SKM-1 (cell line): ENCODE data around the gene SPAM1.
"Not testable (repeated sequence)": the region's sequence is repeated elsewhere in the genome, so short reads cannot be mapped to it uniquely, and the experiment has no call there.

Experiments
- DNase-seq: peaks from one replicate; lab custom pipeline; 2025; ENCODE audit not compliant: unreplicated experiment; lab: John Stamatoyannopoulos, UW

Gene SPAM1, protein sequence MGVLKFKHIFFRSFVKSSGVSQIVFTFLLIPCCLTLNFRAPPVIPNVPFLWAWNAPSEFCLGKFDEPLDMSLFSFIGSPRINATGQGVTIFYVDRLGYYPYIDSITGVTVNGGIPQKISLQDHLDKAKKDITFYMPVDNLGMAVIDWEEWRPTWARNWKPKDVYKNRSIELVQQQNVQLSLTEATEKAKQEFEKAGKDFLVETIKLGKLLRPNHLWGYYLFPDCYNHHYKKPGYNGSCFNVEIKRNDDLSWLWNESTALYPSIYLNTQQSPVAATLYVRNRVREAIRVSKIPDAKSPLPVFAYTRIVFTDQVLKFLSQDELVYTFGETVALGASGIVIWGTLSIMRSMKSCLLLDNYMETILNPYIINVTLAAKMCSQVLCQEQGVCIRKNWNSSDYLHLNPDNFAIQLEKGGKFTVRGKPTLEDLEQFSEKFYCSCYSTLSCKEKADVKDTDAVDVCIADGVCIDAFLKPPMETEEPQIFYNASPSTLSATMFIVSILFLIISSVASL

DNA sequence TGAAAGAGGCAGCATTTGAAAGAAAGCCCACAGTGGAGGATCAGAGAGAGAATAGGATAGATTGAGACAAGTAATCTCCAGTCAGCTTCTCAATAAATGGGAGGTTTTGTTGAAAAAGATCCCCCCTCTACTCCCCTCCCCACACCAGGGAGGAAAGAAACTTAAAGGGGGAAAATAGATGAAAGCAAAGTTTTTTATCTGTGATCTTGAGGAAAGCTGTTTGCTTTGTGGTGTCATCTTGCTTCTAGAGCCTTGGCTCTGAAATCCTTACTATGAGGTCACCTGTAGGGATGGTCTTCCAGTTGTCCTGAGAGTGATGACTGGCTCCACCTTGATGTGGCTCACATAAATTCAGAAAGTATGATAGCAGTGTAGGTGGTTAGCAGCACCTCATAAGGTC lies at the start of gene SPAM1:
Gene SPAM1 (plus strand): TSS at position 301 of the 400 bp plus-strand sequence. CDS start 28,330 bp downstream, outside the sequence.
- no peak for DNase-seq

DNA sequence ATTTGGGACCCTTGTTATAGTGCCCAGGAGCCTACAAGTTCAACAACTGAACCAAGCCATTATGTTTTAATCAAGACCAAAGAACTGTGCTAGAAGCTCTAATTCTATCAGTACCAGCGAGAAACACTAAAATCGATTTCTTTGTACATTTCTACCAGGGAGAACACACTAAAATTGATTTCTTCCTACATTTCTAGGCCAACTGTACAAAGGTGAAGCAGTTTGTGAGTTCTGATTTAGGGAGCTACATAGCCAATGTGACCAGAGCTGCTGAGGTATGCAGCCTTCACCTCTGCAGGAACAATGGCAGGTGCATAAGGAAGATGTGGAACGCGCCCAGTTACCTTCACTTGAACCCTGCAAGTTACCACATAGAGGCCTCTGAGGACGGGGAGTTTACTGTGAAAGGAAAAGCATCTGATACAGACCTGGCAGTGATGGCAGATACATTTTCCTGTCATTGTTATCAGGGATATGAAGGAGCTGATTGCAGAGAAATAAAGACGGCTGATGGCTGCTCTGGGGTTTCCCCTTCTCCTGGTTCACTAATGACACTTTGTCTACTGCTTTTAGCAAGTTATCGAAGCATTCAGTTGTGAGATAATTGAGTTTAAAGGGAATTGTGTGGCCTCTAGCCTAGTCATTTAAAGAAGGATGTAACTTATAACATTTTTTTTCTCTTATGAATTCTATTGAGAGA lies 48.3 kb upstream of the SPAM1 start:
- no peak for DNase-seq

DNA sequence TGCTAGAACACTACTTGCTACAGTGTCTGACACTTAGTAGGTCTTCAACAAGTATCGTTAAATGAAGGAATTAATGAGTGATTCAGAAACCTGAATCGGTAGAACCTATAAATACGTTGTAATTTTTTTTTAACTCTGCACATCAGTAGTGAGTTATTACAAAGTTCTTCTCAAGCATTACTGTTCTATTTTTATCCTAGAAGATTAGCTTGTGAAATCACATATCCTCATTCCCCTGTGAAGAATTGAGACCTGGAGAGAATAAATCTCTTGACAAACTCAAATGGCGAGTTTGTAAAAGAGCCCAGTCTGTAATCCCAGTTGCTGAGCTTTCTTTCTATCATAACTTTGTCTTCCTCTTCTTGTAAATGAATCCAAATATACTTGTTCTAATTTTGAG lies 45.4 kb upstream of the SPAM1 start:
- no peak for DNase-seq

DNA sequence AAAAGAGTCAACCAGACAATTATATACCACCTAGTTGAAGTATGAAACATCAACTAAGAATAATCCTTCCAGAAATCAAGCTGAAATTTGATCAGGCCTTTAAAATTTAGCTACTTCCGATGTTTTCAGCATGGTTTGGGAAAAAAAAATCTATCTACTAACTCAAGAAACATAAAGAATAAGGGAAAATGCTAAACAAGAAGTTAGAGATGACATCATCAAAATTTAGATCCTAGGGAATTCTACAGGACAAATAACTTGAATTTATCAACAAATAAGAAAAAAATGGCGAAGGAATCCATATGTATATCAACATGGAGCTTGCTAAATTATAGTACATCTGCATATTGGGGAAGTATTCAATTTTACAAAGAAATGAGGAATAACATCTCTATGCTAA lies 43.7 kb upstream of the SPAM1 start:
- DNase-seq: no peak

DNA sequence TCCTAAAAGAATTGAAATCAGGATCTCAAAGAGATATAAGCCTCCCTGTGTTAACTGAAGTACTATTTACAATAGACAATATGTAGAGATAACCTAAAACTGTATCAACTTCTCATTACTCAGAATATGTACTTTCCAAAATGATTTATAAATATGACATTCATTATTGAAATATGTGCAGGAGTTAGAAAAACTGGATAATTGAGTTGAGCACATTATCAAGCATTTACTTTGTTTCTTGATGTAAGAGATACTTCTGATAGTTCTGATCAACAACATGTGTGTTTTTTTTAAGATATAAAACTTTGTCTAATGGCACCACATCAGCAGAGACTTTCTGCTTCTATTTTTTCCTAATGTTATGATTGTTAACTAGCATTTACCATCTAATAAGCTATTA lies 41.9 kb upstream of the SPAM1 start:
- no peak for DNase-seq

DNA sequence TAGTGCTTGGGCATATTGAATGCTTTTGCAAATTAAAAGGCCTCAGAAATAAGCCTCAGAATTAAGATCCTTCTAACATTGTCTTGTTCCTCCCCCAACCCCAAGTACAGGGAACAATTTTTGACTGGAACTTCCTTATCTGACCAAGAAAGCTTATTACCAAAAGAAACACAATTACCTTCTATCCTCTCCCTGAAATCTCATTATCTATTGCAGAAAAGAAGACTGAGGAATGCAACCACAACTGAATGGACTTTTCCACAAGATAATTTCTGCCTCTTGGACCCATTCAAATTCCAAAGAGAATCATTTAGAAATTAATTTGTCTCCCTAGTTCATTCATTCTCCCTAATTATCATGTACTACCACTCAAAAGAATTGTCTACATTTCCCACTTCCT lies 36.8 kb upstream of the SPAM1 start:
- DNase-seq: no peak

DNA sequence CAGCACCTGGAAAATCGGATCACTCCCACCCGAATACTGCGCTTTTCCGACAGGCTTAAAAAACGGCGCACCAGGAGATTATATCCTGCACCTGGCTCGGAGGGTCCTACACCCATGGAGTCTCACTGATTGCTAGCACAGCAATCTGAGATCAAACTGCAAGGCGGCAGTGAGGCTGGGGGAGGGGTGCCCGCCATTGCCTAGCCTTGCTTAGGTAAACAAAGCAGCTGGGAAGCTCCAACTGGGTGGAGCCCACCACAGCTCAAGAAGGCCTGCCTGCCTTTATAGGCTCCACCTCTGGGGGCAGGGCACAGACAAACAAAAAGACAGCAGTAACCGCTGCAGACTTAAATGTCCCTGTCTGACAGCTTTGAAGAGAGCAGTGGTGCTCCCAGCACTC lies 30.3 kb upstream of the SPAM1 start:
- DNase-seq: not testable (repeated sequence)

DNA sequence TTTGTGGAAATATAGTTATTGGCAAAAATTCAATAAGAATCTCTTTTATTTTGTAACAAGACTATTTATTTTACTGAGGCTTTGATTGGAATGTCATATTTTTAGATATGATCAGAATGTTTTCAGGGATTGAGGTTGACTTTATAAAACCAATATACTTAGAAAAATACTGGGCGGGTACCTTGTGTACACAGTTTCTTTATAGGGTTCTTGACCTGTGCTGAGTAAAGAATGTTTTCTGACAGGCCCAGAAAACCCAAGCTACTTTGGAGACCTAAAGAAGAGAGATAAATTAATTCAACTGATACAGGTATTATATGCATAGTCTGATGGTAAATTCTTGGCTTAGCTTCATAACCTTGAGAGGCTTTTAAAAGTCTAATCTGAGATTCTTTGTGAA lies 23.9 kb upstream of the SPAM1 start:
- no peak for DNase-seq

DNA sequence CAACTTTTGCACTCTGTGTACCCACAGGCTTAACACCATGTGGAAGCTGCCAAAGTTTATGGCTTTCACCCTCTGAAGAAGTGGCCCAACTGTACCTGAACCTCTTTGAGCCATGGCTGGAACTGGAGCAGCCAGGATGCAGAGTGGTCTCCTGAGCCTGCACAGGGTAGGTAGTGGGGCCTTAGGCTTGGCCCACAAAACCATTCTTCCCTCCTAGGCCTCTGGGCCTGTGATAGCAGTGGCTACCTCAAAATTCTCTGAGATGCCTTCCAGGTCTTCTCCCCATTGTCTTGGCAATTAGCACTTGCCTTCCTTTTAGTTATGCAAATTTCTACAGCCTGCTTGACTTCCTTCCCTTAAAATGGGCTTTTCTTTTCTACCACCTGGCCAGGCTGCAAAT lies 19.3 kb upstream of the SPAM1 start:
- DNase-seq: no peak

DNA sequence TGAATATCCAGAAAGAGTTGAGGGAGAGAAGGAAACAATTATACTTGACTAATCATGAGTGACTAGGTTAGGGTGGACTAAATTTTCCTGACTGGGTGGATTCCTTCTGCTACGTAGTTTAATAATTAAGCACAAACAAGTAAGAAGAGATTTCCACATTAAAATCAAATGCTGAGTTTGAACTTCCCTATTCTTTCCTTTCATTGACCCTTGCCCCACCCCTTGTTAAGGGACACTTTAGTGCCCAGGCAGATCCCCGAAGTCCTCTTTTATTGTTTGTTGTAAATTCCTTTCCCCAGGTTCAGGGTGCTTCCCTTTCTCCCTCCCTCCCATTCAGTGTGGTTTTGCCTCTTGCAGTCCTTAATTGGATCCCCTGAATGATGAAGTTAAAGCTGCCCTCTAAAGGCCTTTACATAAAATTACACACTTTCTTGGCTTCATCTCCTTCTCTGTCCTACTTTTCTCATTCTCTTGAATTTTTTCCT lies 8.8 kb upstream of the SPAM1 start:
- DNase-seq: peak; percentile 12

DNA sequence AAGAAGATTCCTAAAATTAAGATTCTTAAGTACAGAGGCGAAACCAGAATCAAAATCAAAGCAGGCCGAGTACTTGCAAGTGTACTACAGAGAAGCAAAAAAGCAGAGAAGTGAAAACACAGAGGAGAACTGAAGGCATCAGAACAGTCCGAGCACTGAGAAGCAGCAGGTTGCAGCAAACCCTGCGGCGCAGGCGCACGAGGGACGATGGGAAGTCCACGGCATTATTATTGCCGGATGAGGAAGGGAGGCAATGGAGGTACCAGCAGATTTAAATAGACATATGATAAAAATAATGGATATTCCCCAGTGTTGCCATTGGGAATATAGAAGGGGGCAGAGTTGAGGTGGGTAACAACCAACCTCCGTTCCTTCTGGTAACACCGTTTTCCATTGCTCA lies 7.2 kb upstream of the SPAM1 start:
- no peak for DNase-seq

DNA sequence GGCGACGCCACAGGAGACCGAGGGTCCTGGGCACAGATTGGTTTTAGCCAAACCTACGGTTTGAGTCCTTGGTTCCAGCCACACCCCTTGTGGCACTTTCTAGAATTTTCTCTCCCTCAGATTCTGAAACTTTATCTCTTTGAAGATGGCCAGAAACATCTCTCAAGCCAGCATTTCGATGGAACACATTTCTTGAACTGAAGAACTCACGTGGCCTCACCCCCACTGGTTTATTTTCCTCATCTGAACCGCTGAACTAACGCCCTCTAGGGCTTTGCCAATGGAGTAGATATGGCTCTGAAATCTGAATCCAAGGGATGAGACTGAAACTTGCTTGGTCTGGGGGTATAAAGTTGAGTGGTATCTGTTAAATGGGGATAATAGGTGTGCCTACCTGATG lies 6.7 kb upstream of the SPAM1 start:
- no peak for DNase-seq

DNA sequence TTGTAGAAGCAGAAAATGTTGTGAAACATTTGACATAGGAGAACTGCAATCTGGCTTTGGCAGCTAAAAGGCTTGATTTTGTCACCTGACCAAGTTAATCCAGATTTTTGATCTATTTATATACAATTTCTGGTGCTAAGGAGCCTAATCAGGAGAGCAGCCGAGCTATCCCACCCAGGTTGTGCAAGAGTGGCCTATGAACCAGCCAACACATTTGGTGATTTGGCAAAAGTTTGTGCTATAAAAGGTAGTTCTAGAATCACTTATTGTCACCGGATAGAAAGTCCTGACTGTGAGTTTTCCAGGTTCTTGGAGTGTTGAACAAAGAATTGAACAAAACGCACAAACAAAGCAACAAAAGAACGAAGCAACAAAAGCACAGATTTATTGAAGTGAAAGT lies 1.4 kb upstream of the SPAM1 start:
- no peak for DNase-seq

DNA sequence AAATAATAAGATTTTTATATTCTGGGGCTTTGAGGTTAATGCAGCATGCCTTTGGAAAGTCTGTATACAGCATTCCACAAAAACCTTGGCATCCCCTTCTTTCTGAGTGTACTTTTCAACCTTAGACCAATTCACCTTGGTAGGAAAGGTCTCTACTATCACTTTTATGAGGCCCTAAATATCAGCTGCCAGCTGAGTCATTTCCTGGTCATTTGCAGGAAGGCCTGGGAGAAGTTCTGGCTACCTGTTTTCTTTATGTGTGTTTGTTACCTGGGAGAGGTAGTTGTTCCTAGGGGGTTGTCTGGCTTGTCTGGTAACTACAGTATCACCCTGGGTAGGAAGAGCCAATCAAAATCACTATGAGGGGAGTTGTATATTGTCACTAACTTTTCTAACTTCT lies 4.1 kb downstream of the SPAM1 start:
- no peak for DNase-seq

DNA sequence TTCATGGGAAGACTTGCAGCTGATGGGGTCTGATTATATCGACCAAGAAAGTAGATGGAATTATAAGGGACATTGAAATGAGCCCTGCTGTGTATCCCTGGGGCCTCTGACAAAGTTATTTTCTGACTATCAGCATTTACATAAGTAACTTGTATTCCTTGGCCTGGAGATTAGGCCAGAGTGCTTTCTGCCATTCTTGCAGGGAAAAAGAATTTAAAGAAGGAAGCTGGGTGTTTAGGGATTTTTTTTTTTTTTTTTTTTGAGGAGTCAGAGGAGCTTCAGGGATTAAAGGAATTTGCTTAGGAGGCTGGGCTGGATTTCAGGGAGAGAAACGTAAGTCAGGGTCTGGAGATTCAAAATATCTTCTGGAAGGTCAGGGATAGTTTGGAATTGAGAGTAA lies 4.6 kb downstream of the SPAM1 start:
- DNase-seq: no peak

DNA sequence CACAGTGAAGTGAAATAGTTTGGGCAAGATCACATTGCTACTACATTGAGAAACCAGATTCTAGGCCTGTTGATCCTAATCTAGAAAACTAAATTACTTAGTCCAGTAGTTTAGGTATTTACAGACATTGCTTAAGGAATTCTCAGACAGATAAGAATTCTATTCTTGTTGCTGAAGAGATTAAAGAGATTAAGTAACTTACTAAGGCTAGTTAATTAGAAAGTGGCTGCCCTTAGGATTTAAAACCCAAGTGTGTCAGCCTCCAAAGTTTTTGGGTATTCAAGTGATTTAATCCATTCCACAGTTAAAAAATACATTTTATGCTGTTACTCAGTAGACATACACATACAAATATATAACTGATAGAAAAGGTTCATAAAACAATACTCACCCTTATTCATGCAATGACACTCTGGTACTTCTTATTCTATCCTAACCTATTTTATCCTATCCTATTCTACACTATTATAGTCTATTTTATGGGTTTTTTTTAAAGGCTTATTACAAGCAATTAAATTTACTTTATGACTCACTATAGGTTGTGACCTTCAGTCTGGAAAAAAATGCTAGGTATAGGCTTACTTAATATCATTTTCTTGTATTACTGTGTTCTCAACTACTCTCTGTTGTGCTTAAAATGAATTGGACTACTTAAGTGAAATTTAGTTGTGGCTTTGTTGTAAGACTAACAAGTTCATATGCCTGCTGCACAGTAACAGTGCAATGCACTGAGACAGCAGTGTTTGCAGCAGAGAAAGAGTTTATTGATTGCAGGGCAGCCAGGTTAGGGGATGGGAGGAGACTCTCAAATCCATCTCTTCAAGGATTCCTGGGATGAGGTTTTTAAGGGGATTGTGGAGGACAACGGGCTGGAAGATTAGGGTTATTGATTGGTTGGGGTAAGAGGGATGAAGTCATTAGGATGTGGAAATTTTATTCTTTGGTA lies 10.7 kb downstream of the SPAM1 start:
- DNase-seq: no peak

DNA sequence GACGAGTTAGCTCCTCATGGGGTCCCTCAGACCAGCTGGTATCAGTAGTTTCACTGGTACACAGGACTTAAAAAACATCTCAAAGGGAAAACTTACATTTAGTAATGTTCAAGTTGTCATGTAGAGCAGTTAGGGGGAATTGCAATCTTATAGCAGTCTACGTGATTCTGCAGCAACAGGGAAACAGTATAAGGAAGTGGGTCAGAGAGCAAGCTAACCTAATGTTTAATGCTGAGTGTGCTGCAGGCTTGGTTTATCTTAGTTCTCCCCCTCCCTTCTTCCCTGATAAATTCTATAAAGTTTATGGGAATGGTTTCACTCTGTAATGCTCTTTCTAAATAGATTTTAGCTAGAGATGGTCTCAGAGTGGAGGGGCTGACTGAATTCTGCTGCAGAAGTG lies 11.3 kb downstream of the SPAM1 start:
- no peak for DNase-seq

DNA sequence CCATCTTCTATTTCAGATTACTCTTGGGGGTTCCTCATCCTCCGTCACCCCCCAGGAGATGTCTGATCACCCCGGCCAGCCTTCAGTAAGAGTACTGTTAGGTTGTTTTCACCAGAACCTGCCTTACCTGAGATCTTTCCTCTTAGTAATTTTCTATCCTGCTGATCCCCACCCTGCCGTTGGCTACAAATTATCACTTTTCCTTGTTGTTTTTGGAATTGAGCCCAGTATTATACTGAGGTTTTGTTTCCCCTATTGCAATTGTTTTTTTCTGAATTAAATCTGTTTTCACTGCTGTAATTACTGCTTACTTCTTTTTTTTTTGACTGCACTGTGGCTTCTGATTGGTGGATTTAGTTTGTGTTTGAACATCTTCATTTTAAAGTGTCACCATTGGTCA lies 14.7 kb downstream of the SPAM1 start:
- no peak for DNase-seq

DNA sequence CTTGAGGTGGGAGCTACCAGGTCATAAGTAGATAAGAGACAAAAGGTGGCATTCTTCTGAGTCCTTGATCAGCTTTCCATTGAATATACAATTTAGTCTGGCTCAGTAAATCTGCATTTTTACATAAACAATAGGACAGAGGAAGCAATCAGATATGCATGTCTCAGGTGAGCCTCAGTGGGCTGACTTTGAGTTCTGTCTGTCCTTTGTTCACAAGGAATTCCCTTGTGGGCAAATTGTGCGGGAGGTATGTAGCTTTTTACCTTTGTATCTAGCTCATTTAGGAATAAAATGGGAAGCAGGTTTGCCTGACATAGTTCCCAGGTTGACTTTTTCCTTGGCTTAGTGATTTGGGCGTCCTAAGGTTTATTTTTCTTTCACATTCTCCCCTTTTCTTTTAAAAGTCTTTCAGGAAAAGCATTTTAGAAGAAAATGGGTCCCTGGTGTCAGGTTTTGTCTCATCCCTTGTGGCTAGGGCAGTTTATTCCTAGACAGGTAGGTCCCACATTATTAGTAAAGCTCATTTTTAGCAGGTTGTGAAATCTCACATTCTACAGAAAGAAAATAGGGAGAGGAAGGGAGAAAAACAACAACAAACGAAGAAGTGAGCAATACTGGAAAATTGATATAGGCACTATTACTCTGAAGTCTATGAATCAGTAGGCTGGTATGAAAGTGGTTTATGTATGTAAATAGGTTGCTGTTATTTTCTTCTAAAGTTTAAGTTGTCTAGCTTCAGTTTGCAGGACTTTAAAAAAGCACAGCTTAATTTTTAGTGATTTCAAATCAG lies 16.5 kb downstream of the SPAM1 start:
- DNase-seq: no peak

DNA sequence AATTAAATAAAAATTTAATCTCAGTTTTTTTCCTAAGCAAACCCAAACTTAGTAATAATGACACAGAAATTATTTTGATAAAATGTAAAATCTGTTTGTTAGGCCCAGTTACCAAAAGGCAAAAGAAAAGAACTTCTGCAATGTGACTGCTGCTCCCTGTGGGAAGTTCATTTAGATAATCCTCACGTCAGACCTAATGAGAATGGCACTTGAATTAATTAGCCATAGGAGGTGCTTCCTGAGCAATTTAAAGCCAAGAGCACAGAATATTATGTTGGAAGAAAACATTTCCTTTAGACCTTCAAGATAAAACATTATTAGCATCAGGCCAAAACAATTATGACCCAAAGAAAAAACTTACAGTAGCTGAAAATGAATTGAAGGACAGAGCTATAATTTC lies 19.4 kb downstream of the SPAM1 start:
- DNase-seq: no peak
